Fibroblast of skin of scalp (primary cell): ENCODE measurements around the gene SLC30A4. TPM values are rescaled to one million over a fixed set of nuclear protein-coding genes. Genes with fewer than 3 reads are reported as not detected.

ENCODE experiments used
- DNase-seq: peaks from one replicate; pipeline ENCODE4 v3.0.0-alpha.2; 2013
- polyA plus RNA-seq, 2 experiments: library from polyadenylated mRNA; unstranded; fragments of 120-200 nt; gene quantifications; one replicate each; pipeline ENCODE4 v1.2.1, GENCODE V29; 2013; ENCODE audit not compliant: insufficient read length in 2 of 2

Gene SLC30A4
- 5.6 TPM for polyA plus RNA-seq (2013, experiment 1 of 2; ENCODE audit: insufficient read length)
- polyA plus RNA-seq (2013, experiment 2 of 2; ENCODE audit: insufficient read length): 6.8 TPM

GRCh38 chr15:45522328-45523165 lies at the start of gene SLC30A4:
Gene SLC30A4 (minus strand): TSS chr15:45522755. CDS start chr15:45522354, 401 bp downstream.
- peak; percentile 61 for DNase-seq

GRCh38 chr15:45555934-45556608 lies 33.5 kb upstream of the SLC30A4 start:
- no peak for DNase-seq

GRCh38 chr15:45551676-45552075 lies 29.1 kb upstream of the SLC30A4 start:
- DNase-seq: peak; percentile 38

- DNase-seq: peak; percentile 83
Measured at GRCh38 chr15:45550436-45550835, 27.9 kb upstream of the SLC30A4 start.

- peak; percentile 90 for DNase-seq
Measured at GRCh38 chr15:45549541-45550220, 27.1 kb upstream of the SLC30A4 start.

GRCh38 chr15:45548753-45549520 lies 26.4 kb upstream of the SLC30A4 start:
- no peak for DNase-seq

GRCh38 chr15:45546789-45547188 lies 24.2 kb upstream of the SLC30A4 start:
- DNase-seq: no peak

GRCh38 chr15:45544266-45545023 lies 21.9 kb upstream of the SLC30A4 start:
- DNase-seq: no peak

- DNase-seq: no peak
Measured at GRCh38 chr15:45543051-45543450, 20.5 kb upstream of the SLC30A4 start.

GRCh38 chr15:45540531-45540930 lies 18.0 kb upstream of the SLC30A4 start:
- no peak for DNase-seq

- DNase-seq: no peak
Measured at GRCh38 chr15:45539680-45540079, 17.1 kb upstream of the SLC30A4 start.

- no peak for DNase-seq
Measured at GRCh38 chr15:45536934-45537333, 14.4 kb upstream of the SLC30A4 start.

- no peak for DNase-seq
Measured at GRCh38 chr15:45535486-45536042, 13.0 kb upstream of the SLC30A4 start.

- DNase-seq: no peak
Measured at GRCh38 chr15:45534821-45535220, 12.3 kb upstream of the SLC30A4 start.

- DNase-seq: peak; percentile 30
Measured at GRCh38 chr15:45532892-45533291, 10.3 kb upstream of the SLC30A4 start.

- no peak for DNase-seq
Measured at GRCh38 chr15:45529613-45530012, 7.1 kb upstream of the SLC30A4 start.

GRCh38 chr15:45527086-45527485 lies 4.5 kb upstream of the SLC30A4 start:
- no peak for DNase-seq

- no peak for DNase-seq
Measured at GRCh38 chr15:45523166-45523460, 558 bp upstream of the SLC30A4 start.

- no peak for DNase-seq
Measured at GRCh38 chr15:45521596-45522327, 793 bp downstream of the SLC30A4 start.

GRCh38 chr15:45510758-45511280 lies 11.7 kb downstream of the SLC30A4 start:
- no peak for DNase-seq
